Neural cell (in vitro differentiated cells): ENCODE measurements around the gene NUCB2. TPM values are rescaled to one million over a fixed set of nuclear protein-coding genes. Genes with fewer than 3 reads are reported as not detected.

ENCODE experiments used
- H2AFZ ChIP-seq: fragments of 200-600, 300-800 bp; sonication (generic), shearing (Covaris generic); 2 replicates; pipeline ENCODE4 v1.6.0; 2014; ENCODE audit warnings: low read depth, mild to moderate bottlenecking, antibody characterized with exemption, low read length, moderate library complexity
- H3F3A ChIP-seq: fragments of 200-600 bp; shearing (Covaris generic); 2 replicates; pipeline ENCODE4 v1.6.1; 2016; ENCODE audit warnings: mild to moderate bottlenecking, moderate library complexity, mixed read lengths, antibody characterized with exemption, low read length; ENCODE audit not compliant: insufficient read depth, poor library complexity, severe bottlenecking
- H3K27ac ChIP-seq: fragments of 200-600, 300-800 bp; sonication (generic), shearing (Covaris generic); 2 replicates; pipeline ENCODE4 v1.5.1; 2014; ENCODE audit warnings: mild to moderate bottlenecking, low read length, moderate library complexity
- H3K27me3 ChIP-seq: fragments of 300-800, 200-600 bp; sonication (generic), shearing (Covaris generic); 2 replicates; pipeline ENCODE4 v1.6.0; 2014; ENCODE audit warnings: mild to moderate bottlenecking, low read depth, low read length, moderate library complexity; ENCODE audit not compliant: insufficient read depth
- H3K36me3 ChIP-seq: fragments of 300-800, 200-600 bp; sonication (generic), shearing (Covaris generic); 2 replicates; pipeline ENCODE4 v1.5.1; 2014; ENCODE audit warnings: mild to moderate bottlenecking, antibody characterized with exemption, low read length, moderate library complexity; ENCODE audit not compliant: insufficient read depth
- H3K4me2 ChIP-seq: fragments of 300-800, 200-600 bp; sonication (generic), shearing (Covaris generic); 2 replicates; pipeline ENCODE4 v1.6.0; 2014; ENCODE audit warnings: mild to moderate bottlenecking, low read length
- H3K4me3 ChIP-seq: fragments of 300-800, 200-600 bp; sonication (generic), shearing (Covaris generic); 2 replicates; pipeline ENCODE4 v1.5.1; 2014; ENCODE audit warnings: mild to moderate bottlenecking, low read length, moderate library complexity
- H3K79me2 ChIP-seq: fragments of 200-600 bp; shearing (Covaris generic); replicated peaks from 2 replicates; pipeline ENCODE4 v1.6.0; 2014; ENCODE audit warnings: mild to moderate bottlenecking, low read length, moderate library complexity; ENCODE audit not compliant: insufficient read depth
- H3K9ac ChIP-seq: fragments of 300-800, 200-600 bp; sonication (generic), shearing (Covaris generic); 2 replicates; pipeline ENCODE4 v1.6.1; 2016; ENCODE audit warnings: mild to moderate bottlenecking, low read length, mixed read lengths
- H3K9me2 ChIP-seq: fragments of 200-600 bp; shearing (Covaris generic); 2 replicates; pipeline ENCODE4 v1.6.1; 2016; ENCODE audit warnings: mild to moderate bottlenecking, low read length, mixed read lengths; ENCODE audit not compliant: insufficient read depth
- H3K9me3 ChIP-seq: fragments of 200-600, 300-800 bp; sonication (generic), shearing (Covaris generic); 2 replicates; pipeline ENCODE4 v1.6.1; 2016; ENCODE audit warnings: mild to moderate bottlenecking, mixed run types, low read length, moderate library complexity, mixed read lengths
- H4K20me1 ChIP-seq: fragments of 200-600 bp; shearing (Covaris generic); 2 replicates; pipeline ENCODE4 v1.6.1; 2016; ENCODE audit warnings: mild to moderate bottlenecking, mixed run types; ENCODE audit not compliant: insufficient read depth
- EZH2 ChIP-seq: fragments of 200-600, 300-800 bp; shearing (Covaris generic), sonication (generic); IDR thresholded peaks from 2 replicates; pipeline ENCODE4 v1.6.1; 2014; ENCODE audit warnings: antibody characterized with exemption, low read length, borderline replicate concordance, mild to moderate bottlenecking; ENCODE audit not compliant: insufficient read depth, poor library complexity, severe bottlenecking
- MXI1 ChIP-seq: fragments of 450-650 bp; conservative IDR thresholded peaks from 2 replicates; pipeline ENCODE4 v1.6.1; 2014; ENCODE audit warnings: antibody characterized with exemption, mild to moderate bottlenecking; ENCODE audit not compliant: poor library complexity, severe bottlenecking
- POLR2AphosphoS5 ChIP-seq: IDR thresholded peaks from 2 replicates; pipeline ENCODE4 v1.6.1; 2012
- RAD21 ChIP-seq: fragments of 450-650 bp; conservative IDR thresholded peaks from 2 replicates; pipeline ENCODE4 v1.6.1; 2014; ENCODE audit warnings: antibody characterized with exemption, mild to moderate bottlenecking, moderate library complexity
- REST ChIP-seq: IDR thresholded peaks from 2 replicates; pipeline ENCODE4 v1.6.1; 2012; ENCODE audit warnings: borderline replicate concordance
- SMC3 ChIP-seq: fragments of 450-650 bp; conservative IDR thresholded peaks from 2 replicates; pipeline ENCODE4 v1.6.1; 2014; ENCODE audit warnings: antibody characterized with exemption, mild to moderate bottlenecking, moderate library complexity; ENCODE audit not compliant: poor library complexity
- polyA plus RNA-seq: library from polyadenylated mRNA; depleted of rRNA; stranded (reverse); fragments of >200 nt; gene quantifications from 2 replicates; pipeline ENCODE4 v1.2.3, GENCODE V29; 2014
- TF ChIP-seq, protein P1 (sequence below): fragments of 450-650 bp; IDR thresholded peaks from 2 replicates; pipeline ENCODE4 v1.5.1; 2014; ENCODE audit warnings: antibody characterized with exemption, mild to moderate bottlenecking, moderate library complexity; ENCODE audit not compliant: poor library complexity, severe bottlenecking

NUCB2 gene
- polyA plus RNA-seq, 1 donor from 2014 or later, result 120 TPM

- Histone ChIP-seq H3K9ac (no peak overlapping the region), H3K27me3 (no peaks in the 10 kb centered on the region), H3K4me2 (no peak overlapping the region), H3K4me3 (no peak overlapping the region), H3K27ac (no peak overlapping the region), H3K36me3 (no peaks in the 10 kb centered on the region), H2AFZ (no peak overlapping the region), H4K20me1 (no peaks in the 10 kb centered on the region), H3K79me2 (no peaks in the 10 kb centered on the region), H3K9me2 (no peaks in the 10 kb centered on the region), H3F3A (no peaks in the 10 kb centered on the region), H3K9me3 (no peaks in the 10 kb centered on the region)
- no peak for TF ChIP-seq POLR2AphosphoS5
These were observed 16.5 kb upstream of the NUCB2 start for GRCh38 chr11:17260020-17260419.

GRCh38 chr11:17263769-17264168 lies 12.8 kb upstream of the NUCB2 start:
- H3K36me3 ChIP-seq, result no peaks in the 10 kb centered on the region
- H3K27me3 ChIP-seq, result no peaks in the 10 kb centered on the region
- TF ChIP-seq SMC3 (no peak), REST (peak; percentile 33)
- H3K4me2 ChIP-seq, result no peak overlapping the region
- H3K9ac ChIP-seq, result no peak overlapping the region
- H3K9me2 ChIP-seq, result no peaks in the 10 kb centered on the region
- no peak overlapping the region for H3K4me3 ChIP-seq
- no peaks in the 10 kb centered on the region for H4K20me1 ChIP-seq
- H3F3A ChIP-seq, result no peaks in the 10 kb centered on the region
- peak overlapping the region; percentile 56 for H3K27ac ChIP-seq
- no peaks in the 10 kb centered on the region for H3K9me3 ChIP-seq
- H3K79me2 ChIP-seq, result no peaks in the 10 kb centered on the region
- no peak overlapping the region for H2AFZ ChIP-seq

- no peak overlapping the region for H3K4me2 ChIP-seq
- H3K27me3 ChIP-seq, result no peaks in the 10 kb centered on the region
- no peaks in the 10 kb centered on the region for H3K9me3 ChIP-seq
- no peak overlapping the region for H2AFZ ChIP-seq
- H4K20me1 ChIP-seq, result no peaks in the 10 kb centered on the region
- H3K4me3 ChIP-seq, result no peak overlapping the region
- H3K9ac ChIP-seq, result no peak overlapping the region
- H3K27ac ChIP-seq, result no peak overlapping the region
- no peaks in the 10 kb centered on the region for H3K9me2 ChIP-seq
- no peaks in the 10 kb centered on the region for H3K36me3 ChIP-seq
- H3F3A ChIP-seq, result no peaks in the 10 kb centered on the region
- H3K79me2 ChIP-seq, result no peaks in the 10 kb centered on the region
- no peak for TF ChIP-seq EZH2
- TF ChIP-seq RAD21, result no peak
- TF ChIP-seq MXI1, result no peak
- TF ChIP-seq, protein P1, sequence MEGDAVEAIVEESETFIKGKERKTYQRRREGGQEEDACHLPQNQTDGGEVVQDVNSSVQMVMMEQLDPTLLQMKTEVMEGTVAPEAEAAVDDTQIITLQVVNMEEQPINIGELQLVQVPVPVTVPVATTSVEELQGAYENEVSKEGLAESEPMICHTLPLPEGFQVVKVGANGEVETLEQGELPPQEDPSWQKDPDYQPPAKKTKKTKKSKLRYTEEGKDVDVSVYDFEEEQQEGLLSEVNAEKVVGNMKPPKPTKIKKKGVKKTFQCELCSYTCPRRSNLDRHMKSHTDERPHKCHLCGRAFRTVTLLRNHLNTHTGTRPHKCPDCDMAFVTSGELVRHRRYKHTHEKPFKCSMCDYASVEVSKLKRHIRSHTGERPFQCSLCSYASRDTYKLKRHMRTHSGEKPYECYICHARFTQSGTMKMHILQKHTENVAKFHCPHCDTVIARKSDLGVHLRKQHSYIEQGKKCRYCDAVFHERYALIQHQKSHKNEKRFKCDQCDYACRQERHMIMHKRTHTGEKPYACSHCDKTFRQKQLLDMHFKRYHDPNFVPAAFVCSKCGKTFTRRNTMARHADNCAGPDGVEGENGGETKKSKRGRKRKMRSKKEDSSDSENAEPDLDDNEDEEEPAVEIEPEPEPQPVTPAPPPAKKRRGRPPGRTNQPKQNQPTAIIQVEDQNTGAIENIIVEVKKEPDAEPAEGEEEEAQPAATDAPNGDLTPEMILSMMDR, result no peak
- no peak for TF ChIP-seq REST
These were observed 9.8 kb upstream of the NUCB2 start for GRCh38 chr11:17266781-17267180.
